ENCODE data around the gene DGCR8. TPM values are rescaled to one million over a fixed set of nuclear protein-coding genes. Genes with fewer than 3 reads are reported as not detected.

Gene DGCR8
- total and polyA plus RNA-seq, 4 donors = 13.2 to 38.4 (median 26.2) TPM

DNA sequence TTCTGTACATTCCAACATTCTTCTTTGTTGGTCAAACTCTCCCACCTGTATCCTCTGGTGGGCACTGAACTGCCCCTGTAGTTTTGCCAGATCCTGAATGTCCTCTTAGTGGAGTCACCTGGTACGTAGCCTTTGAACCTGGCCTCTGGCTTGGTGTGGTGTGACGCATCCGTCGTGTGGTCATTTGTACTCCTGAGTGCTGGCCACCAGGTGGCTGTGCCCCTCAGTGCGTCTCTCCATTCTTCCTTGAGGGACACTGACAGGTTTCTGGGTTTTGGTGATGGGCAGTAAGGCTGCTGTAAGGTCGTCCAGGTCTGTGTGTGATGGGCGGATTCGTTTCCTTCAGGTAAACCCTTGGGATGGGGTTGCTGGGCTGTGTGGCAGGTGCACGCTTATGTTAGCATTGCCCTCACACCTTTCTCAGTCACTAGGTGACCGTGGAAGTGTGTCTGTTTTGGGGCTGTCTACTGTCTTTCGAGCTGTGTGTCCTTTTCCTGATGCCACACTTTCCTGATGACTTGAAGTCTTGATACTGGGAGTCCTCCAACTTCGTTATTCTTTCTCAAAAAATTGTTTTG, 22.3 kb downstream of the DGCR8 start:
- Histone ChIP-seq H3K9me3 (ENCODE audit: control insufficient read depth in 4 of 4, insufficient read depth in 3 of 4, low read length in 3 of 4) (no peaks in the 10 kb centered on the region), H3K9ac (ENCODE audit: insufficient read depth in 1 of 2, low read length in 2 of 2) (no peak overlapping the region), H3K4me3 (no peak overlapping the region), H3K27me3 (ENCODE audit: control insufficient read depth in 3 of 3, insufficient read depth in 3 of 3, low read length in 2 of 3) (no peaks in the 10 kb centered on the region), H3K27ac (ENCODE audit: low read depth in 1 of 2, low read length in 1 of 2) (no peak overlapping the region), H3K36me3 (ENCODE audit: control insufficient read depth in 4 of 4, insufficient read depth in 4 of 4, low read length in 4 of 4) (peaks cover 16 to 60% (median 30%) of the 10 kb centered on the region in 4 donors), H3K4me1 (ENCODE audit: control insufficient read depth in 5 of 5, insufficient read depth in 5 of 5, low read length in 5 of 5) (no peaks in the 10 kb centered on the region)
- TF ChIP-seq, protein P1, sequence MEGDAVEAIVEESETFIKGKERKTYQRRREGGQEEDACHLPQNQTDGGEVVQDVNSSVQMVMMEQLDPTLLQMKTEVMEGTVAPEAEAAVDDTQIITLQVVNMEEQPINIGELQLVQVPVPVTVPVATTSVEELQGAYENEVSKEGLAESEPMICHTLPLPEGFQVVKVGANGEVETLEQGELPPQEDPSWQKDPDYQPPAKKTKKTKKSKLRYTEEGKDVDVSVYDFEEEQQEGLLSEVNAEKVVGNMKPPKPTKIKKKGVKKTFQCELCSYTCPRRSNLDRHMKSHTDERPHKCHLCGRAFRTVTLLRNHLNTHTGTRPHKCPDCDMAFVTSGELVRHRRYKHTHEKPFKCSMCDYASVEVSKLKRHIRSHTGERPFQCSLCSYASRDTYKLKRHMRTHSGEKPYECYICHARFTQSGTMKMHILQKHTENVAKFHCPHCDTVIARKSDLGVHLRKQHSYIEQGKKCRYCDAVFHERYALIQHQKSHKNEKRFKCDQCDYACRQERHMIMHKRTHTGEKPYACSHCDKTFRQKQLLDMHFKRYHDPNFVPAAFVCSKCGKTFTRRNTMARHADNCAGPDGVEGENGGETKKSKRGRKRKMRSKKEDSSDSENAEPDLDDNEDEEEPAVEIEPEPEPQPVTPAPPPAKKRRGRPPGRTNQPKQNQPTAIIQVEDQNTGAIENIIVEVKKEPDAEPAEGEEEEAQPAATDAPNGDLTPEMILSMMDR (IDR thresholded peaks at IDR 0.05; ENCODE audit: control extremely low read depth, extremely low read depth) = no peak
- WGBS, 2 donors = 94 to 95% methylated on average over 12 of the region's 12 CpGs
- DNase-seq (no peak), ATAC-seq (ENCODE audit: insufficient read depth, low FRiP score) (no peak)

DNA sequence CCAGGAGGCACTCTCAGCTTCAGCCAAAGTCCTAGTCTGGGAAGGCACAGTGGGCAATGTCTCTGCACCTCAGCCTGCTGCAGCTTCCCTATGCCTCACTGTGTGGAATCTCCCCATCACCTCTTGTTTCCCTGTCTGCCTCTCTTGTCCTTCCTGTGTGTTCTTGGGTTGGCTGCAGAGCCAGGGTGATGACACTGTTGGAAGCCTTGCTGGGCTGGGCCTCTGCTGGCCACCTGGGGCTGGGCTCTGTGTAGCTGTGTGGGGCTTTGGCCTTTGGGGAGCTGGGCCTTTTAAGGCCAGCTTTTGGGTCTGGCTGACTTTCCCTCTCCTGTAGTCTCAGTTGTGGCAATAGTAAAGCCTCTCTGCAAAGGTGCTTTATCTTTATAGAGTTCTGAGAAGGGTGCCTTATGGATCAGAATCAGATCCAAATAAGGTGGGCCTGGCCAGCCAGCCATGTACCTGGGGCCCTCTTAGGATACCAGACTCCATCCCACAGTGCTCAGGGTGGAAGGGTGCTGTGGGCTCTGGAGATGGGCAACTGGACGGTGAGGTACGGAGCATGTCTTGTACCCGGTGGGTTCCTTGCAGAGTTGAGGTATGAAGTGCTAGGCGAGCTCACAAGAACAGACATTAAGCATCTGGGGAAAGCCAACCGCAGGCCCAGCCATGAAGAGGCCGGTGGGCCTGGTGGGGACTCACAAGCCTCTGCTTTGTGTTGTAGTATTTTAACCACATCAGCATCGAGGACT, 25.6 kb downstream of the DGCR8 start:
- DNase-seq = no peak
- peaks cover 12 to 74% (median 34%) of the 10 kb centered on the region in 4 donors for H3K36me3 ChIP-seq (ENCODE audit: control insufficient read depth in 4 of 4, insufficient read depth in 4 of 4, low read length in 4 of 4)
- no peaks in the 10 kb centered on the region for H3K27me3 ChIP-seq (ENCODE audit: control insufficient read depth in 3 of 3, insufficient read depth in 3 of 3, low read length in 2 of 3)
- 96 to 98% methylated on average over 7 of the region's 7 CpGs for WGBS, 2 donors
- no peak overlapping the region for H3K27ac ChIP-seq (ENCODE audit: low read depth in 1 of 2, low read length in 1 of 2)
- H3K9me3 ChIP-seq (ENCODE audit: control insufficient read depth in 4 of 4, insufficient read depth in 3 of 4, low read length in 3 of 4) = no peaks in the 10 kb centered on the region
- no peak overlapping the region for H3K4me3 ChIP-seq
- no peaks in the 10 kb centered on the region for H3K4me1 ChIP-seq (ENCODE audit: control insufficient read depth in 5 of 5, insufficient read depth in 5 of 5, low read length in 5 of 5)
- H3K9ac ChIP-seq (ENCODE audit: insufficient read depth in 1 of 2, low read length in 2 of 2) = no peak overlapping the region
- TF ChIP-seq, protein P1 (IDR thresholded peaks at IDR 0.05; ENCODE audit: control extremely low read depth, extremely low read depth) = no peak
- no peak for ATAC-seq (ENCODE audit: insufficient read depth, low FRiP score)

DNA sequence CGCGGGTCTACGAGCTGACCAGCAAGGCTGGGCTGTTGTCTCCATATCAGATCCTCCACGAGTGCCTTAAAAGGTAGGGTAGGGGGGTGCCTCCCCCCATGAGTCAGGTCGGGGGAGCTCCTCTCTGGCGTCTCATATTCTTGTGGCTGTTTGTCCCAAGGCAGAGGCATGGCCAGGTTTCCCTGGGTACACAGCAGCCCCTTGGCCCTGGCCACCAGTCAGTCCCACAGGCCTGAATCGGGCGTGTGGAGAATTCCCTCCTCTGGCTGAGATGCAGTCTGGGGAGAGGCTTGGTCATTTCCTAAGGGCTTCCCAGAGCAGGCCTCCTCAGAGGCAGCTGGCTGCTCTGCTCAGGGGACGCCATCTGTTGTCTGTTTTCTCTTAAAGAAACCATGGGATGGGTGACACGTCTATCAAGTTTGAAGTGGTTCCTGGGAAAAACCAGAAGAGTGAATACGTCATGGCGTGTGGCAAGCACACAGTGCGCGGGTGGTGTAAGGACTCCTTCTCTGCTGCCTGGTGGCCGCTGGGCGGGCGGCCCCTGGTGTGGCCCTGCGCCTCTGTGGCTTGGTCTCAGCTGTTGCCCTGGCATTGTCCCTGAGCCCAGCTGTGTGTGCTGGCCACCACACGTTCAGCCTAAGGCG, 26.3 kb downstream of the DGCR8 start:
- TF ChIP-seq, protein P1 (IDR thresholded peaks at IDR 0.05; ENCODE audit: control extremely low read depth, extremely low read depth) = no peak
- Histone ChIP-seq H3K36me3 (ENCODE audit: control insufficient read depth in 4 of 4, insufficient read depth in 4 of 4, low read length in 4 of 4) (peaks cover 7 to 72% (median 34%) of the 10 kb centered on the region in 4 donors), H3K4me1 (ENCODE audit: control insufficient read depth in 5 of 5, insufficient read depth in 5 of 5, low read length in 5 of 5) (no peaks in the 10 kb centered on the region), H3K4me3 (no peak overlapping the region), H3K9me3 (ENCODE audit: control insufficient read depth in 4 of 4, insufficient read depth in 3 of 4, low read length in 3 of 4) (no peaks in the 10 kb centered on the region), H3K27ac (ENCODE audit: low read depth in 1 of 2, low read length in 1 of 2) (no peak overlapping the region), H3K9ac (ENCODE audit: insufficient read depth in 1 of 2, low read length in 2 of 2) (no peak overlapping the region), H3K27me3 (ENCODE audit: control insufficient read depth in 3 of 3, insufficient read depth in 3 of 3, low read length in 2 of 3) (no peaks in the 10 kb centered on the region)
- 94 to 95% methylated on average over 20 of the region's 20 CpGs for WGBS, 2 donors
- ATAC-seq (ENCODE audit: insufficient read depth, low FRiP score) (no peak), DNase-seq (no peak)

All from lung (tissue), 12 donors.